CD14-positive monocyte (primary cell): ENCODE data around the gene DDX18. TPM values are rescaled to one million over a fixed set of nuclear protein-coding genes. Genes with fewer than 3 reads are reported as not detected.

Source experiments
- DNase-seq, 3 donors: peaks; one replicate each; pipeline ENCODE4 v3.0.0-alpha.2; 2011 to 2022
- H2AFZ ChIP-seq: 2 replicates; pipeline ENCODE4 v1.6.0; 2012; ENCODE audit warnings: mild to moderate bottlenecking, low read depth, low read length, inconsistent platforms; ENCODE audit not compliant: insufficient read depth, poor library complexity, severe bottlenecking
- H3K27ac ChIP-seq, 2 donors: 1 replicate in 1 of 2; 2 replicates in 1 of 2; pipeline ENCODE4 v1.5.1; 2012 to 2013; ENCODE audit warnings: low read length in 2 of 2, control low read depth in 1 of 2, inconsistent platforms in 1 of 2, low read depth in 1 of 2, mild to moderate bottlenecking in 1 of 2
- H3K27me3 ChIP-seq, 2 donors: one replicate each; pipeline versions ENCODE4 v1.6.0 to v1.6.1; 2011 to 2013; ENCODE audit warnings: low read length in 2 of 2; ENCODE audit not compliant: control insufficient read depth in 2 of 2, insufficient read depth in 2 of 2
- H3K36me3 ChIP-seq, 2 donors: replicated peaks in 1 of 2; 1 replicate in 1 of 2; 2 replicates in 1 of 2; pipeline versions ENCODE4 v1.5.1 to v1.6.1; 2012 to 2013; ENCODE audit warnings: low read length in 2 of 2, control low read depth in 1 of 2, inconsistent platforms in 1 of 2, mild to moderate bottlenecking in 1 of 2; ENCODE audit not compliant: insufficient read depth in 2 of 2, control insufficient read depth in 1 of 2
- H3K4me1 ChIP-seq, 2 donors: 1 replicate in 1 of 2; 2 replicates in 1 of 2; pipeline versions ENCODE4 v1.5.1 to v1.6.1; 2012 to 2013; ENCODE audit warnings: low read length in 2 of 2, control low read depth in 1 of 2, inconsistent platforms in 1 of 2, mild to moderate bottlenecking in 1 of 2, moderate library complexity in 1 of 2; ENCODE audit not compliant: insufficient read depth in 2 of 2, control insufficient read depth in 1 of 2
- H3K4me2 ChIP-seq: replicated peaks from 2 replicates; pipeline ENCODE3; 2012; ENCODE audit warnings: low read length, moderate library complexity, mild to moderate bottlenecking; ENCODE audit not compliant: poor library complexity, severe bottlenecking; ENCODE audit errors: extremely low read depth
- H3K4me3 ChIP-seq, 3 experiments: fragments of 200-600 bp in 1 of 3; sonication (generic) in 1 of 3; replicated peaks in 1 of 3; 1 replicate in 2 of 3; 2 replicates in 1 of 3; pipeline ENCODE4 v1.5.1; 2011 to 2013; ENCODE audit warnings: low read length in 3 of 3, mild to moderate bottlenecking in 3 of 3, control low read depth in 2 of 3, low read depth in 2 of 3, inconsistent platforms in 1 of 3, moderate library complexity in 1 of 3
- H3K79me2 ChIP-seq: 2 replicates; pipeline ENCODE4 v1.6.0; 2012; ENCODE audit warnings: mild to moderate bottlenecking, control low read depth, inconsistent platforms, low read length, moderate library complexity; ENCODE audit not compliant: insufficient read depth
- H3K9ac ChIP-seq: 2 replicates; pipeline ENCODE4 v1.6.0; 2017; ENCODE audit warnings: low read length, mild to moderate bottlenecking; ENCODE audit not compliant: insufficient read depth, poor library complexity, severe bottlenecking
- H3K9me3 ChIP-seq, 2 donors: replicated peaks in 1 of 2; 1 replicate in 1 of 2; 2 replicates in 1 of 2; pipeline versions ENCODE4 v1.5.1 to v1.6.1; 2012 to 2013; ENCODE audit warnings: low read length in 2 of 2, control low read depth in 1 of 2; ENCODE audit not compliant: control insufficient read depth in 1 of 2, insufficient read depth in 1 of 2
- H4K20me1 ChIP-seq: 2 replicates; pipeline ENCODE4 v1.6.0; 2012; ENCODE audit warnings: mild to moderate bottlenecking, low read length, control low read depth, moderate library complexity; ENCODE audit not compliant: insufficient read depth
- H3K27ac Mint-ChIP-seq, 7 donors: one replicate each; pipeline ENCODE4 v1.8.0; 2020; ENCODE audit warnings: mild to moderate bottlenecking in 7 of 7, mixed read lengths in 7 of 7, moderate library complexity in 6 of 7, inconsistent platforms in 2 of 7
- H3K27me3 Mint-ChIP-seq, 3 donors: one replicate each; pipeline ENCODE4 v1.8.0; 2021 to 2022; ENCODE audit warnings: low read depth in 3 of 3, mild to moderate bottlenecking in 3 of 3, mixed read lengths in 3 of 3, moderate library complexity in 3 of 3, inconsistent platforms in 1 of 3
- H3K36me3 Mint-ChIP-seq, 2 donors: one replicate each; pipeline ENCODE4 v1.8.0; 2020; ENCODE audit warnings: mixed read lengths in 2 of 2, inconsistent platforms in 1 of 2, mild to moderate bottlenecking in 1 of 2
- H3K4me1 Mint-ChIP-seq: one replicate; pipeline ENCODE4 v1.8.0; 2020; ENCODE audit warnings: mild to moderate bottlenecking, mixed read lengths
- H3K4me3 Mint-ChIP-seq, 2 donors: one replicate each; pipeline ENCODE4 v1.8.0; 2020; ENCODE audit warnings: mild to moderate bottlenecking in 2 of 2, mixed read lengths in 2 of 2, moderate library complexity in 1 of 2
- H3K9me3 Mint-ChIP-seq, 7 donors: one replicate each; pipeline ENCODE4 v1.8.0; 2020 to 2022; ENCODE audit warnings: mixed read lengths in 7 of 7, mild to moderate bottlenecking in 6 of 7, moderate library complexity in 6 of 7, inconsistent platforms in 2 of 7
- WGBS: methylation state at CpG from one replicate; pipeline ENCODE4 v1.1.5; 2013; ENCODE audit warnings: missing lambda C conversion rate; ENCODE audit not compliant: insufficient coverage; 5-methylcytosine and 5-hydroxymethylcytosine counted together
- intact Hi-C, 2 donors: fragments of 100-400 bp; cut with micrococcal nuclease; formaldehyde crosslinking; loops; one replicate each; pipeline versions ENCODE4 v1.15.0 to v1.15.1; 2023
- polyA plus RNA-seq, 3 donors: library from polyadenylated mRNA; depleted of rRNA in 1 of 3; unstranded in 2 of 3; stranded (reverse) in 1 of 3; fragments of 300-500 nt in 2 of 3; fragments of >200 nt in 1 of 3; fragmentation: Illumina TruSeq in 2 of 3; gene quantifications; 1 replicate in 2 of 3; 2 replicates in 1 of 3; pipeline ENCODE4 v1.2.3, GENCODE V29; 2012 to 2021
- TF ChIP-seq, protein P1 (sequence below): fragments of 200-600 bp; IDR thresholded peaks from one replicate; pipeline ENCODE4 v1.8.0; 2022; ENCODE audit warnings: antibody characterized with exemption, mild to moderate bottlenecking

DDX18 gene
- polyA plus RNA-seq, 3 donors = 19.1 to 21.1 (median 19.7) TPM

DNA sequence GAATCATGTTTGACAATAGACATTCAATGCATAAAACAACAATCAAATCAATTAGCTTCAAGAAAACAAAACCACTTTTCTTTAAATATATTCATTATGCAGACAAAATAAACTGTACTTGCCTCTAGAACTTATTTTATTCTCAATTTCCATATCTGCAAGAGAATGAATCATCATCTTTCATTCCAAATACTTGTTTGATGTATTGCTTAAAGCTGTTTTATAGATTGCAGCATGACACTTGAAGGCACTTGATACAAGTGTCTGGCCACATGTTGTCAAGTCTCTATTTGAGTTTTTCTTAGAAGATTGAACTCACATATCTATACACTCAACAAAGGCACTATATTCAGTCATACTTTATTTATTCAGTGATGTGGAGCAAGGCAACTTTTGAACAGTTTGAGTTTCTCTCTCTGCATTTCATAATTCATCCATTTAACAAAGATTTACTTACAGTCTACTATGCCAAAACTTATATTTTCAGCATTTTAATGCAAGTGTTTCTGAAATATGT is 38.7 kb upstream of the DDX18 start:
- H3K27ac ChIP-seq = no peak overlapping the region
- H3K4me3 ChIP-seq = no peak overlapping the region
- no peaks in the 10 kb centered on the region for H4K20me1 ChIP-seq
- Mint-ChIP-seq H3K27ac (no peak overlapping the region), H3K9me3 (peaks cover 0 to 4% (median 0%) of the 10 kb centered on the region in 7 donors), H3K36me3 (no peaks in the 10 kb centered on the region), H3K4me3 (no peak overlapping the region), H3K27me3 (peaks cover 0 to 4% (median 4%) of the 10 kb centered on the region in 3 donors), H3K4me1 (no peaks in the 10 kb centered on the region)
- no peaks in the 10 kb centered on the region for H3K79me2 ChIP-seq
- no peak overlapping the region for H2AFZ ChIP-seq
- H3K9ac ChIP-seq = no peak overlapping the region
- H3K4me2 ChIP-seq = no peak overlapping the region
- H3K36me3 ChIP-seq = no peaks in the 10 kb centered on the region
- no peaks in the 10 kb centered on the region for H3K9me3 ChIP-seq
- H3K4me1 ChIP-seq = no peaks in the 10 kb centered on the region
- TF ChIP-seq, protein P1, sequence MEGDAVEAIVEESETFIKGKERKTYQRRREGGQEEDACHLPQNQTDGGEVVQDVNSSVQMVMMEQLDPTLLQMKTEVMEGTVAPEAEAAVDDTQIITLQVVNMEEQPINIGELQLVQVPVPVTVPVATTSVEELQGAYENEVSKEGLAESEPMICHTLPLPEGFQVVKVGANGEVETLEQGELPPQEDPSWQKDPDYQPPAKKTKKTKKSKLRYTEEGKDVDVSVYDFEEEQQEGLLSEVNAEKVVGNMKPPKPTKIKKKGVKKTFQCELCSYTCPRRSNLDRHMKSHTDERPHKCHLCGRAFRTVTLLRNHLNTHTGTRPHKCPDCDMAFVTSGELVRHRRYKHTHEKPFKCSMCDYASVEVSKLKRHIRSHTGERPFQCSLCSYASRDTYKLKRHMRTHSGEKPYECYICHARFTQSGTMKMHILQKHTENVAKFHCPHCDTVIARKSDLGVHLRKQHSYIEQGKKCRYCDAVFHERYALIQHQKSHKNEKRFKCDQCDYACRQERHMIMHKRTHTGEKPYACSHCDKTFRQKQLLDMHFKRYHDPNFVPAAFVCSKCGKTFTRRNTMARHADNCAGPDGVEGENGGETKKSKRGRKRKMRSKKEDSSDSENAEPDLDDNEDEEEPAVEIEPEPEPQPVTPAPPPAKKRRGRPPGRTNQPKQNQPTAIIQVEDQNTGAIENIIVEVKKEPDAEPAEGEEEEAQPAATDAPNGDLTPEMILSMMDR = no peak
- intact Hi-C loops = no loop called here
- DNase-seq = no peak
- peaks cover 0 to 2% of the 10 kb centered on the region in 2 donors for H3K27me3 ChIP-seq

DNA sequence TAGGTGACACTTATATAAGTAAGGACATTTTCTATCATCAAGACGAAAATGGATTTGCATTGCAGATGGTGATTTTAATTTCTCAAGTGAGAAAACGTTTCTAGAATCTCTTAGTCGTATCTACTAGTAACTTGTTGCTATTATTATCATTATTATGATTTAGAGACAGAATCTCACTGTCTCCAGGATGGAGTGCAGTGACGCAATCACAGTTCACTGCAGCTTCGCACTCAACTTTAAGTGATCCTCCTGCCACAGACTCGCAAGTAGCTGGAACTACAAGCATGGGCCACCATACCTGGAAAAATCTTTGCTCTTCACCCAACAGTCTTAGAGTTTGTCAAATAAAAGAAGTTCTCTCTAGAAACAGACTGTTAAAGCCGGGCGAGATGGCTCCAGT is 37.6 kb upstream of the DDX18 start:
- WGBS = 100% methylated on average over 5 of the region's 8 CpGs
- Mint-ChIP-seq H3K9me3 (peaks cover 0 to 4% (median 0%) of the 10 kb centered on the region in 7 donors), H3K4me1 (no peaks in the 10 kb centered on the region), H3K27ac (no peak overlapping the region), H3K4me3 (no peak overlapping the region), H3K36me3 (no peaks in the 10 kb centered on the region), H3K27me3 (peaks cover 0 to 4% (median 4%) of the 10 kb centered on the region in 3 donors)
- Histone ChIP-seq H3K4me3 (no peak overlapping the region), H3K9ac (no peak overlapping the region), H3K4me2 (no peak overlapping the region), H3K27ac (no peak overlapping the region), H3K27me3 (peaks cover 0 to 2% of the 10 kb centered on the region in 2 donors), H4K20me1 (no peaks in the 10 kb centered on the region), H3K79me2 (no peaks in the 10 kb centered on the region), H3K4me1 (no peaks in the 10 kb centered on the region), H3K9me3 (no peaks in the 10 kb centered on the region), H3K36me3 (no peaks in the 10 kb centered on the region), H2AFZ (no peak overlapping the region)
- intact Hi-C loops = no loop called here
- no peak for DNase-seq
- TF ChIP-seq, protein P1 = no peak
